ENCODE results near the gene AVPR2.

DNA sequence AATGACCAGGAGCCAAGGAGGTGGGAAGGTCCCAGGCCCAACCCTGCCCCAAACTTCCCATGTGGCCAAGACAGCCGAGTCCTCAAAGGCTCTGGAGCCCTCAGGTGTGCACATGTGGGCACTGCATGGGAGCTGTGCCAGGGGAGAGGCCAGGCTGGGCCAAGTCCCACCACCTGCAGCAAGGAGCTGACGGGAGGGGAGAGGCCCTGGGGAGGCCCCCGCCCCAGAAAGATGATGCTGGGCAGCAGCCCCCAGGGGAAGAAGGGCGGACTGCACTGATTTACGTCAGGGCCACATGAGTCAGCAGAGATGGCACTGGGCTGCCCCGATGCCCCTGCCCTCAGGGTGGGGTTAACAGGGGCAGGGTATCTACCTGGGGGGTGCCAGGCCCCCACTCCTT is 19.9 kb upstream of the AVPR2 start:
- no peak for TF ChIP-seq CTCF (IDR thresholded peaks at IDR 0.05)
- TF ChIP-seq POLR2AphosphoS5 (IDR thresholded peaks at IDR 0.05; ENCODE audit: low read depth, low read length) = peak; percentile 51; the same call in 1 of the 2 replicates
- TF ChIP-seq REST (IDR thresholded peaks at IDR 0.05; ENCODE audit: insufficient read depth in 1 of 2, low read depth in 2 of 2, low read length in 1 of 2) = no peak
- no peak for TF ChIP-seq TCF7L2 (IDR thresholded peaks at IDR 0.05; ENCODE audit: low read depth, low read length)
- no peak for TF ChIP-seq SIN3A (IDR thresholded peaks at IDR 0.05; ENCODE audit: borderline replicate concordance, insufficient read depth, low read depth, low read length)
